Panc1 (cell line): ENCODE data around the gene SSTR5. TPM values are rescaled to one million over a fixed set of nuclear protein-coding genes. Genes with fewer than 3 reads are reported as not detected.

Experiments used
- ATAC-seq: fragments of 200-7000 bp; cut with Tn5 transposase; 2 replicates; pipeline ENCODE4 v1.9.1; 2020; ENCODE audit warnings: mild to moderate bottlenecking, moderate library complexity
- BruUV-seq: library from RNA; stranded (reverse); fragments of 400-500 nt; replicated peaks from 2 replicates; lab custom pipeline; 2021; lab: Mats Ljungman, UMichigan
- CTCF ChIA-PET: fragments of 300-600 bp; sonication (Branson Sonifier 250); formaldehyde crosslinking; loops from one replicate; lab custom pipeline; 2022; ENCODE audit warnings: antibody characterized with exemption; lab: Charles Lee
- POLR2A ChIA-PET: fragments of 300-600 bp; sonication (Branson Sonifier 250); formaldehyde crosslinking; loops from one replicate; lab custom pipeline; 2022; ENCODE audit warnings: antibody characterized with exemption; lab: Charles Lee
- DNase-seq: peaks from one replicate; pipeline ENCODE4 v3.0.0-alpha.2; 2010; ENCODE audit warnings: low read depth, low spot score
- H3K27ac ChIP-seq: 2 replicates; pipeline ENCODE4 v1.5.1; 2011; ENCODE audit warnings: mild to moderate bottlenecking, low read length, inconsistent platforms
- H3K27me3 ChIP-seq: fragments of 200-500 bp; sonication (Bioruptor generic); 2 replicates; pipeline ENCODE4 v1.6.0; 2014; ENCODE audit warnings: low read length, inconsistent platforms; ENCODE audit not compliant: control insufficient read depth, insufficient read depth
- H3K36me3 ChIP-seq: fragments of 200-500 bp; sonication (Bioruptor generic); 2 replicates; pipeline ENCODE4 v1.5.1; 2014; ENCODE audit warnings: inconsistent platforms, mild to moderate bottlenecking, low read length, moderate library complexity; ENCODE audit not compliant: control insufficient read depth, insufficient read depth
- H3K4me1 ChIP-seq: 2 replicates; pipeline ENCODE4 v1.5.1; 2011; ENCODE audit warnings: inconsistent platforms, mild to moderate bottlenecking, low read length, moderate library complexity; ENCODE audit not compliant: control insufficient read depth, insufficient read depth
- H3K4me3 ChIP-seq, 2 experiments: 2 replicates each; pipeline ENCODE4 v1.5.1; 2011 to 2012; ENCODE audit warnings: low read depth in 2 of 2, low read length in 2 of 2, mild to moderate bottlenecking in 2 of 2, inconsistent platforms in 1 of 2, moderate library complexity in 1 of 2
- H3K9me3 ChIP-seq: fragments of 200-500 bp; sonication (Bioruptor generic); 2 replicates; pipeline ENCODE4 v1.5.1; 2014; ENCODE audit warnings: low read depth, mild to moderate bottlenecking, inconsistent platforms, low read length, moderate library complexity; ENCODE audit not compliant: control insufficient read depth, insufficient read depth
- CTCF ChIP-seq: fragments of 450-650 bp; IDR thresholded peaks from 2 replicates; pipeline ENCODE4 v1.5.1; 2017; ENCODE audit warnings: mild to moderate bottlenecking
- POLR2AphosphoS5 ChIP-seq: IDR thresholded peaks from 2 replicates; pipeline ENCODE4 v1.6.1; 2012; ENCODE audit warnings: mild to moderate bottlenecking, low read depth, low read length, moderate library complexity
- REST ChIP-seq, 2 experiments: IDR thresholded peaks; 2 replicates each; pipeline ENCODE4 v1.6.1; 2011 to 2012; ENCODE audit warnings: low read depth in 2 of 2, control low read depth in 1 of 2, low read length in 1 of 2, mild to moderate bottlenecking in 1 of 2, moderate library complexity in 1 of 2; ENCODE audit not compliant: insufficient read depth in 1 of 2
- SIN3A ChIP-seq: IDR thresholded peaks from 2 replicates; pipeline ENCODE4 v1.6.1; 2012; ENCODE audit warnings: low read depth, mild to moderate bottlenecking, low read length, moderate library complexity, borderline replicate concordance; ENCODE audit not compliant: insufficient read depth
- TCF7L2 ChIP-seq: IDR thresholded peaks from 2 replicates; pipeline ENCODE4 v1.6.1; 2011; ENCODE audit warnings: mild to moderate bottlenecking, low read depth, low read length, inconsistent platforms
- in situ Hi-C: cut with HindIII; loops from 2 replicates; pipeline ENCODE4 v1.10.0; 2016; ENCODE audit warnings: low sequenced_read_pairs, low pct_unique_long_range_greater_than_20kb
- intact Hi-C: fragments of 100-400 bp; cut with micrococcal nuclease; formaldehyde crosslinking; loops from one replicate; pipeline ENCODE4 v1.10.0; 2022; ENCODE audit not compliant: unreplicated experiment
- total RNA-seq: library from RNA; stranded (reverse); gene quantifications from one replicate; pipeline ENCODE4 v1.2.1, GENCODE V29; 2021; ENCODE audit not compliant: unreplicated experiment

SSTR5 gene
- total RNA-seq, 1 experiment from 2014 or later: 2.8 TPM

- DNase-seq: no peak
- no peak for ATAC-seq
- BruUV-seq: no TSS peak
- no peaks in the 10 kb centered on the region for H3K9me3 ChIP-seq
- ChIA-PET POLR2A (no interaction called here), CTCF (no interaction called here)
- intact Hi-C loops: no loop called here
- H3K27ac ChIP-seq: no peak overlapping the region
- in situ Hi-C loops: no loop called here
- no peaks in the 10 kb centered on the region for H3K36me3 ChIP-seq
- no peak overlapping the region for H3K4me3 ChIP-seq
- H3K27me3 ChIP-seq: no peaks in the 10 kb centered on the region; the same call in 1 of the 2 replicates
- H3K4me1 ChIP-seq: peaks cover 20% of the 10 kb centered on the region
- no peak for TF ChIP-seq POLR2AphosphoS5
- no peak for TF ChIP-seq TCF7L2
- TF ChIP-seq CTCF: no peak
- no peak for TF ChIP-seq REST (IDR thresholded peaks at IDR 0.05; ENCODE audit: insufficient read depth in 1 of 2, low read depth in 2 of 2, low read length in 1 of 2)
- no peak for TF ChIP-seq SIN3A
These were observed 4.9 kb upstream of the SSTR5 start for GRCh38 chr16:1067629-1068028.

GRCh38 chr16:1068451-1068850 is 4.1 kb upstream of the SSTR5 start:
- no peaks in the 10 kb centered on the region; the same call in 1 of the 2 replicates for H3K27me3 ChIP-seq
- ATAC-seq (0 out of 2 replicates have a peak, but pooled peaks have one; percentile 22), DNase-seq (no peak)
- BruUV-seq: no TSS peak
- peaks cover 26% of the 10 kb centered on the region for H3K4me1 ChIP-seq
- no peak overlapping the region for H3K27ac ChIP-seq
- intact Hi-C loops: no loop called here
- ChIA-PET POLR2A (interaction anchor here (0.6 kb wide), 1 partner anchor 23 kb away, joined by 3 read pairs; no protein-coding TSS in a partner anchor), CTCF (no interaction called here)
- no peak overlapping the region for H3K4me3 ChIP-seq
- H3K9me3 ChIP-seq: no peaks in the 10 kb centered on the region
- in situ Hi-C loops: no loop called here
- H3K36me3 ChIP-seq: no peaks in the 10 kb centered on the region
- no peak for TF ChIP-seq CTCF
- TF ChIP-seq SIN3A: no peak
- no peak for TF ChIP-seq REST (IDR thresholded peaks at IDR 0.05; ENCODE audit: insufficient read depth in 1 of 2, low read depth in 2 of 2, low read length in 1 of 2)
- no peak for TF ChIP-seq TCF7L2
- TF ChIP-seq POLR2AphosphoS5: no peak
